ENCODE data around the gene DHH. TPM values are rescaled to one million over a fixed set of nuclear protein-coding genes. Genes with fewer than 3 reads are reported as not detected.
"Not testable (repeated sequence)": the region's sequence is repeated elsewhere in the genome, so short reads cannot be mapped to it uniquely, and the experiment has no call there.

Gene DHH
- total and polyA plus RNA-seq, 8 donors, result 0.10 to 1.1 (median 0.22) TPM; not detected in 2

GRCh38 chr12:49064767-49065152, 29.8 kb downstream of the DHH start:
- H3K9me3 ChIP-seq, result no peaks in the 10 kb centered on the region
- no peak for DNase-seq
- H3K4me1 ChIP-seq, result peaks cover 11 to 28% (median 19%) of the 10 kb centered on the region in 4 donors
- H3K27ac ChIP-seq, result no peak overlapping the region
- no peak overlapping the region for H3K4me3 ChIP-seq
- WGBS, 5 donors, result 92 to 100% (median 94%) methylated on average over 3 to 5 of the region's 5 CpGs
- no peaks in the 10 kb centered on the region for H3K36me3 ChIP-seq
- intact Hi-C loops (cut with DNase I; ENCODE audit: low total_unique reads), result loop anchor here (10.0 kb wide), 1 partner anchor 60 kb away; no protein-coding TSS in a partner anchor
- no peak for TF ChIP-seq POLR2A (IDR thresholded peaks at IDR 0.05)
- TF ChIP-seq EP300 (IDR thresholded peaks at IDR 0.05), result no peak
- TF ChIP-seq POLR2AphosphoS5 (IDR thresholded peaks at IDR 0.05), result no peak
- no peak for TF ChIP-seq CTCF (IDR thresholded peaks at IDR 0.05)
- no peaks in the 10 kb centered on the region for H3K27me3 ChIP-seq

- intact Hi-C loops (cut with DNase I; ENCODE audit: low total_unique reads), result loop anchor here (10.0 kb wide), 1 partner anchor 63 kb away; no protein-coding TSS in a partner anchor
- not testable (repeated sequence) for H3K36me3 ChIP-seq, H3K27me3 ChIP-seq, DNase-seq, H3K4me3 ChIP-seq, H3K27ac ChIP-seq, H3K9me3 ChIP-seq
- WGBS, 5 donors, result 90 to 94% (median 92%) methylated on average over 17 of the region's 17 CpGs
- peaks cover 27 to 43% (median 34%) of the 10 kb centered on the region in 4 donors for H3K4me1 ChIP-seq
Measured at GRCh38 chr12:49061916-49062315, 32.7 kb downstream of the DHH start.

- DNase-seq, result no peak
- WGBS, 5 donors, result 5 to 6% (median 5%) methylated on average over 15 to 16 of the region's 16 CpGs
- intact Hi-C loops (cut with DNase I; ENCODE audit: low total_unique reads), result loop anchor here (10.0 kb wide), 1 partner anchor 64 kb away; no protein-coding TSS in a partner anchor
Measured at GRCh38 chr12:49061157-49061650, 33.4 kb downstream of the DHH start.

GRCh38 chr12:49060237-49061156, 34.1 kb downstream of the DHH start, which contains the start of gene KMT2D:
TSS of gene KMT2D (minus strand) at chr12:49060794. CDS start at chr12:49055324, 5,470 bp downstream.
- 0 to 1% (median 0%) methylated on average over 43 to 74 of the region's 74 CpGs for WGBS, 5 donors
- Histone ChIP-seq H3K9me3 (no peaks in the 10 kb centered on the region), H3K27ac (peak within 1 kb of the TSS; percentile 91 to 98 (median 95)), H3K36me3 (no peaks in the 10 kb centered on the region), H3K27me3 (no peaks in the 10 kb centered on the region), H3K4me1 (peaks cover 42 to 57% (median 48%) of the 10 kb centered on the region in 4 donors), H3K4me3 (peak within 1 kb of the TSS; percentile 80 to 99 (median 97))
- TF ChIP-seq CTCF (IDR thresholded peaks at IDR 0.05), result peak in 3 of 7 experiments; percentile 28 to 61 (median 51)
- TF ChIP-seq EP300 (IDR thresholded peaks at IDR 0.05), result peak; percentile 41
- TF ChIP-seq POLR2AphosphoS5 (IDR thresholded peaks at IDR 0.05), result peak; percentile 74 to 91 (median 89)
- peak in 1 of 4 donors; percentile 14 for TF ChIP-seq POLR2A (IDR thresholded peaks at IDR 0.05)
- DNase-seq, result peak; percentile 91 to 98
- intact Hi-C loops (cut with DNase I; ENCODE audit: low total_unique reads), result loop anchor here (10.0 kb wide), 1 partner anchor 64 kb away; no protein-coding TSS in a partner anchor

More at GRCh38 chr12:49061157-49061650, 33.4 kb downstream of the DHH start:
- Histone ChIP-seq H3K27me3 (no peaks in the 10 kb centered on the region), H3K27ac (peak overlapping the region; percentile 91 to 98 (median 95)), H3K9me3 (no peaks in the 10 kb centered on the region), H3K4me3 (peak overlapping the region; percentile 80 to 99 (median 97)), H3K36me3 (no peaks in the 10 kb centered on the region), H3K4me1 (peaks cover 35 to 50% (median 41%) of the 10 kb centered on the region in 4 donors)
- TF ChIP-seq POLR2AphosphoS5 (IDR thresholded peaks at IDR 0.05) (no peak), POLR2A (IDR thresholded peaks at IDR 0.05) (no peak), EP300 (IDR thresholded peaks at IDR 0.05) (no peak), CTCF (IDR thresholded peaks at IDR 0.05) (no peak)
